Activated naive CD8-positive, alpha-beta T cell treated with anti-CD3 and anti-CD28 coated beads, Interleukin-2, amount 10 ng/mL, durations not matched to agents 7 days and 5 days (primary cell): ENCODE results near the gene FBH1. TPM values are rescaled to one million over a fixed set of nuclear protein-coding genes. Genes with fewer than 3 reads are reported as not detected.

Source experiments
- ATAC-seq: fragments of 150-1000 bp; cut with Tn5 transposase; one replicate; pipeline ENCODE4 v1.10.0; 2021; ENCODE audit warnings: low read depth, moderate library complexity
- POLR2A ChIA-PET: fragments of 350-600 bp; sonication (Branson Sonifier 250); formaldehyde crosslinking; loops from one replicate; lab custom pipeline; 2021; ENCODE audit warnings: antibody characterized with exemption; lab: Charles Lee
- DNase-seq: peaks from one replicate; pipeline ENCODE4 v3.0.0; 2021
- H3K27ac Mint-ChIP-seq: one replicate; pipeline ENCODE4 v1.8.0; 2022; ENCODE audit warnings: mild to moderate bottlenecking, mixed read lengths
- H3K27me3 Mint-ChIP-seq: one replicate; pipeline ENCODE4 v1.8.0; 2022; ENCODE audit warnings: mild to moderate bottlenecking, moderate library complexity, mixed read lengths
- H3K36me3 Mint-ChIP-seq: one replicate; pipeline ENCODE4 v1.8.0; 2021; ENCODE audit warnings: mild to moderate bottlenecking, mixed read lengths
- H3K4me1 Mint-ChIP-seq: one replicate; pipeline ENCODE4 v1.8.0; 2021; ENCODE audit warnings: mixed read lengths
- H3K4me3 Mint-ChIP-seq: one replicate; pipeline ENCODE4 v1.8.0; 2022; ENCODE audit warnings: mild to moderate bottlenecking, moderate library complexity, mixed read lengths
- H3K9me3 Mint-ChIP-seq: one replicate; pipeline ENCODE4 v1.8.0; 2021; ENCODE audit warnings: mixed read lengths
- total RNA-seq, 2 experiments: library from RNA; stranded (reverse); gene quantifications; one replicate each; pipeline ENCODE4 v1.2.3, GENCODE V29; 2021

The FBH1 gene
- total RNA-seq, 2 experiments from 2014 or later, result 71.6 to 72.9 TPM

DNA sequence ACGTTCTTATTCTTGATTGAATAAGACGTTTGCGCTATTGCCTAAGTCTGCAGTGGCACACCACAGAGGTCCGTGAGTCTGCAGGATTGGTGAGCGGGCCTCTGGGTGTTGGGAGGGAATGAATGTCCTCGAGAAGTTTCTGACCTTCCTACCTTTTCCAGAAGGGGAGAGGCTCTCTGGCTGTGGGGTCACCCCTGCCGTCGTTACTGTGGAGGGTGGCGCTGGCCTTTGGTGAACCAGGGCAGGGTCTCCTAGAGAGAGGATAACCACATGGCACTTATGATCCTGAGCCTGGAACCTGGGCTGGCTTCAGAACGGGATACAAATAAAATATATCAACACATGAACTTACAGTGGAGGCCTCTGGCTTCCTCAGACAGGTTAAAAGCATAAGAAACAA lies 73.5 kb downstream of the FBH1 start:
- Mint-ChIP-seq H3K36me3 (peaks cover 25% of the 10 kb centered on the region), H3K27me3 (no peaks in the 10 kb centered on the region), H3K4me1 (peaks cover 3% of the 10 kb centered on the region), H3K9me3 (no peaks in the 10 kb centered on the region), H3K4me3 (no peak overlapping the region), H3K27ac (no peak overlapping the region)
- POLR2A ChIA-PET, result no interaction called here
- DNase-seq, result no peak
- ATAC-seq, result no peak

DNA sequence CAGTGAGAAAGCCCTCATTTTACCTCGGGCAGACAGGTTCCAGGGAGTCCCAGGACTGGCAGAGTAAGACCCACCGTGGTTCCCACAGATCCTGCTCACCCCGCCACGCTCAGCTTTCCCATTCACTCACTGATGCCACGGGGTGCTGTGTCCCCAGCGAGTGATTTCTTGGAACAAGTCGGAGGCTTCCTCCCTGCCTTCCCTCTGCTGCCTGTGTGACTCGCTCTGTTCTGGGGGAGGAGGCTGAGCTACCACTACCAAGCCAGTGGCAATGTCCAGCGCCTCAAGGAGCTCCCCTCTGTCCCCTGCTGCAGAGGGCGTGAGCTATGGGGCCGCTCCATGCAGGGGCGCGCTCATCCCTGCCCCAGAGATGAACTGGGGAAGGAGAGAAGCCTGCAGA lies 74.7 kb downstream of the FBH1 start:
- Mint-ChIP-seq H3K4me3 (no peak overlapping the region), H3K27ac (no peak overlapping the region), H3K4me1 (peaks cover 5% of the 10 kb centered on the region), H3K36me3 (peaks cover 25% of the 10 kb centered on the region), H3K9me3 (no peaks in the 10 kb centered on the region), H3K27me3 (no peaks in the 10 kb centered on the region)
- DNase-seq (no peak), ATAC-seq (no peak)
- POLR2A ChIA-PET, result no interaction called here

DNA sequence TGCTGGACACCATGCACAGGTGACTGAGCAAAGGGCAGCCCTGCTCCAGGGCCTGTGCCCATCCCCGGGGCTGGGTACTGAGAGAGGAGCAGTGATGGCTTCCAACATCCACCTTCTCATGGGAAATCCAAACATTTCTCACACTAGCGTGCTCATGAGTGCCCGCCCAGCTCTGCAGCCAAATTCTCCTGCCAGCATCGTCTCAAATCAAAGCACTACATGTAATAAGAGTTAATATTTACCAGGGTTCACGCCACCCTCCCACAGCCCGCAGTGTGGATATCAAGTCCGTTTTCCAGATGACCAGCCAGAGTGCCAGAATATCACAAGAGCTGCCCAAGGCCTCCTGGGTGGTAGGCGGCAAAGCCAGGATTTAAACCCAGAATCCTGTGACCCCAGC lies 75.2 kb downstream of the FBH1 start:
- Mint-ChIP-seq H3K36me3 (peaks cover 27% of the 10 kb centered on the region), H3K27me3 (no peaks in the 10 kb centered on the region), H3K9me3 (no peaks in the 10 kb centered on the region), H3K27ac (no peak overlapping the region), H3K4me1 (peaks cover 8% of the 10 kb centered on the region), H3K4me3 (no peak overlapping the region)
- ATAC-seq (no peak), DNase-seq (no peak)
- POLR2A ChIA-PET, result no interaction called here

DNA sequence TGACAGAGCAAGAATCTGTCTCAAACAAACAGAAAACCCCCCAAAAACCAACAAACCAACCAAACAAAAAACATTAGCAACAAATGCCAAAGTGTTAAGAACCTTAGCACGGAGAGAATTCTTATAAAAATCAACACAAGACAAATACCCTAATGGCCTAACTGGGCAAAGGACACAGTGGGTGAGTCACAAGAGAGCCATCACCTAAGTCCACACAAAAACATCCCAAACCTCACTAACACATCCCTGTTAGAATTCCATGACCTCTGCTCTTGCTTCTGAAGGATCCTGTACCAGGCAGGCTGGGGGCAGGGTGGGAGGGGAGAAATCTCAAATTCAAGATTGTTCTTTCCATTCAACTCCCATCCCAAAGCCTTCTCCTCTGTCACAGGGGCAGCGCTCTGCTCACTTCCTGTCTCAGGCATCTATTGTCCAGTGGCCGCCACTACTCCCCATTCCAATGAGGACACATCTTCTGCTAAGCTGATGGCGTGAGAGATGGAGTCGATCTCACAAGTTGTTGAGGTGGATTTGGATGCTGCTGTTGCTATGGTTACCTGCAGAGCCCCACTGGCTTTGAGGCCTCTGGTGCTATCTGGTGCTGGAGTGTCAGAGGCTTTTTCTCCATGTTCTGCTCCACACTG lies 78.1 kb downstream of the FBH1 start:
- POLR2A ChIA-PET, result no interaction called here

DNA sequence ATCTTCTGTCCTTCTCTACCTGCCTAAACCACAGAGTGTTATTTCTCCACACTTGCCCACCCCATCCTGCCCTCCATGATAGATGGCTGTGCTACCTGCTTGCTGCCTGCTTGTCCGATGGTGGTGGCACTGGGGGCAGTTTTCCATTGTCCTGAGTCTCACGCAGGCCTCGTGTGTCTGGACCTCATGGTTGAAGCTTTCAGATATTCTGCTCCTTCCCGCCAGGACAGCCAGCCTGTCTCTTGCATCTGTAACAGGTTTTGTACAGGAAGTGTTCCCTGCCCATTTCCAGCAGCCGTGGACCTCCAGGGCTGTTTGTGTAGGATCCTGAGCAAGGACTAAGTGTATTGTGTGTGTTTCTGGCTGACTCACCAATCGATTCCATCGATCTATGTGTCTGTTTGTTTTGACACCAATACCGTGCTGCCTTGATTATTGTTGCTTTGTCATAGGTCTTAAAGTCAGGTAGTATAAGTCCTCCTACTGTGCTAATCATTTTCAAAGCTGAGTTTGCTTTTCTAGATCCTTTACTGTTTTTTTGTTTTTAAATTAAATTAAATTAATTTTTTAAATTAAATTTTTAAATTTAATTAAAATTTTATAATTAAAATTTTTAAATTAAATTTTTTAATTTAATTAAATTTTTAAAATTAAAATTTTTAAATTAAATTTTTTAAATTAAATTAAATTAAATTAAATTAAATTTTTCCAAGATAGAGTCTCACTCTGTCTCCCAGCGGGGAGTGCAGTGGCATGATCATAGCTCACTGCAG lies 78.8 kb downstream of the FBH1 start:
- no peaks in the 10 kb centered on the region for H3K9me3 Mint-ChIP-seq
- POLR2A ChIA-PET, result no interaction called here

More for the DNA sequence above, 78.1 kb downstream of the FBH1 start:
- Mint-ChIP-seq H3K27me3 (no peaks in the 10 kb centered on the region), H3K4me1 (peaks cover 23% of the 10 kb centered on the region), H3K36me3 (peaks cover 22% of the 10 kb centered on the region), H3K27ac (no peak overlapping the region), H3K4me3 (no peak overlapping the region), H3K9me3 (no peaks in the 10 kb centered on the region)
- ATAC-seq (no peak), DNase-seq (no peak)

DNA sequence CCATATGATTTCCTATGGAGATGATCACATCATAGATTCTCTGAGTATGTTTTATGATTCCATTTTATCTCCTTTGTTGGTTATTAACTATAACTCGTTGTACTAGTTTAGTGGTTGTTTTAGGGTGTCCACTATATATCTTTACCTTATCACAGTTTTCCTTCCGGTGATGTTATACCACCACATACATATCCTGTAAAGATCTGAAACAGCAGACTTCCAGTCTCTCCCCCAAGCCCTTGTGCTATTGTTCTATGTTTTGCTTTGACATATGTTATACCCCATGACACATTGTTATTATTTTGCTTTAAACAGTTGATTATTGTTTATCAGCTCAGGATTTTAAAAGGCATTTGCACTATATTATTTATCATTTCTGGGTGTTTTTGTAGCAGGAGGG lies 80.0 kb downstream of the FBH1 start:
- ATAC-seq, result no peak
- no peak overlapping the region for H3K4me3 Mint-ChIP-seq
- H3K27ac Mint-ChIP-seq, result no peak overlapping the region
- DNase-seq, result no peak
- peaks cover 31% of the 10 kb centered on the region for H3K4me1 Mint-ChIP-seq
- H3K9me3 Mint-ChIP-seq, result no peaks in the 10 kb centered on the region
- POLR2A ChIA-PET, result no interaction called here
- H3K36me3 Mint-ChIP-seq, result peaks cover 21% of the 10 kb centered on the region
- H3K27me3 Mint-ChIP-seq, result no peaks in the 10 kb centered on the region

More for the DNA sequence above, 78.8 kb downstream of the FBH1 start:
- Mint-ChIP-seq H3K27me3 (no peaks in the 10 kb centered on the region), H3K36me3 (peaks cover 19% of the 10 kb centered on the region), H3K4me3 (no peak overlapping the region), H3K27ac (no peak overlapping the region), H3K4me1 (peaks cover 25% of the 10 kb centered on the region)
- ATAC-seq, result no peak
- DNase-seq, result no peak

DNA sequence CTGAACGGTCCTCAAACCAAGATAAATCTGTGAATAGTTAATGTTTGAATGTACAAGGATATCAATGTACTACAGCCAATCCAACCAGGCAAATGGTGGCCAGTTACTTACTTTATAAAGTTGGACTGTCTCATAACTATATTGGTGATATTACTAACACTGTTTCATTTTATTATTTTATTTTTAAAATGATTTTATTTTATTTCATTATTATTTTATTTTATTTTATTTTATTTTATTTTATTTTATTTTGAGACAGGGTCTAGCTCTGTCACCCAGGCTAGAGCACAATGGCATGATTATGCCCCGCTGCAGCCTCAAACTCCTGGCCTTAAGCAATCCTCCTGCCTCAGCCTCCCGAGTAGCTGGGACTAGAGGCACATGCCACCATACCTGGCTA lies 80.5 kb downstream of the FBH1 start:
- H3K4me1 Mint-ChIP-seq, result peaks cover 35% of the 10 kb centered on the region
- no peak for ATAC-seq
- no peaks in the 10 kb centered on the region for H3K27me3 Mint-ChIP-seq

DNA sequence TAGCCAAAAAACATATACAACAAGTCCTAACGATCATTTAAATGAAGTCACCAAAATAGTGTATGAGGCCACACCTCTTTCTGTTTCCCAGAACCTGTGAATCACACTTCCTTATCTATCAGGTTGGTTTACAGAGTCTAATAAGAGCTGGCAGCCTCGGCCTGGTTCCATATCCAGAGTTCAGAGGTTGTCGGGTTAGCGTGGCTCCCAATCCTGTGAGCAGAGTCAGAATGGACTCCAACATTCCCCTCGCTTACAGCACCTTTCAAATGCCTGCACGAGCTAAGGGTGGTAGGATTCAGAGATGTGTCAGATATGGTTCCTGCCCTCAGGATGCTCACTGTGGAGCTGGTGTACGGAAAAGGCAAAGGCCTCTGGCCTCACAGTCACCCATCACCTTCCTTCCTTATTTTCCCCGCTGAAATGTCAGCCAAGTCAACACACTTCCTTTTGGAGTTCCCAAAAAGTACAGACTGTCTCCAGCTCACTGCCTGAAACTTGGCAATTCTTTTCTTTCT lies 81.3 kb downstream of the FBH1 start:
- no peaks in the 10 kb centered on the region for H3K9me3 Mint-ChIP-seq
- ATAC-seq (no peak), DNase-seq (no peak)
- H3K4me3 Mint-ChIP-seq, result peak overlapping the region; percentile 38
- peaks cover 39% of the 10 kb centered on the region for H3K4me1 Mint-ChIP-seq
- H3K36me3 Mint-ChIP-seq, result peaks cover 23% of the 10 kb centered on the region
- POLR2A ChIA-PET, result no interaction called here
- H3K27me3 Mint-ChIP-seq, result no peaks in the 10 kb centered on the region
- peak overlapping the region; percentile 73 for H3K27ac Mint-ChIP-seq

More for the DNA sequence above, 80.5 kb downstream of the FBH1 start:
- DNase-seq, result no peak
- Mint-ChIP-seq H3K36me3 (peaks cover 21% of the 10 kb centered on the region), H3K4me3 (no peak overlapping the region), H3K27ac (no peak overlapping the region), H3K9me3 (no peaks in the 10 kb centered on the region)
- POLR2A ChIA-PET, result no interaction called here

DNA sequence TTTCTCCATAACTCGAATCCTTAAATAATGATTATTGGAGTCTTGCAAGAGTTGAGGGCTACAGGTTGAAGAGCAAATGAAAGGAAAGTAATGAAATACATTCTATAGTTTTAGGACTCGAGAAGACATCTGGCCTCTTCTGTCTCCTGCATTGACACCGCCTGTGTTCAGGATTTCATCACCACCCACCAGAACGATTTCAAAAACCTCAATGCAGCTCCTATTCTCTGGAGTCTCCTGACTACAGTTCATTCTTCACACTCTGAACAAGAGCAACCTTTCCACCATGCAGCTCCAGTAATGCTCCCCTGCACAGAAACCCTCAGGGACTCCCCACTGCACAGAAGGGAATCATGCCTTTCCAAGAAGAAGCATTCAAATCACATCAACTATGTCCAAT lies 81.8 kb downstream of the FBH1 start:
- POLR2A ChIA-PET, result no interaction called here
- DNase-seq, result no peak
- peaks cover 39% of the 10 kb centered on the region for H3K4me1 Mint-ChIP-seq
- H3K4me3 Mint-ChIP-seq, result peak overlapping the region; percentile 38
- H3K27me3 Mint-ChIP-seq, result no peaks in the 10 kb centered on the region
- peak overlapping the region; percentile 73 for H3K27ac Mint-ChIP-seq
- ATAC-seq, result no peak
- H3K9me3 Mint-ChIP-seq, result no peaks in the 10 kb centered on the region
- peaks cover 23% of the 10 kb centered on the region for H3K36me3 Mint-ChIP-seq

DNA sequence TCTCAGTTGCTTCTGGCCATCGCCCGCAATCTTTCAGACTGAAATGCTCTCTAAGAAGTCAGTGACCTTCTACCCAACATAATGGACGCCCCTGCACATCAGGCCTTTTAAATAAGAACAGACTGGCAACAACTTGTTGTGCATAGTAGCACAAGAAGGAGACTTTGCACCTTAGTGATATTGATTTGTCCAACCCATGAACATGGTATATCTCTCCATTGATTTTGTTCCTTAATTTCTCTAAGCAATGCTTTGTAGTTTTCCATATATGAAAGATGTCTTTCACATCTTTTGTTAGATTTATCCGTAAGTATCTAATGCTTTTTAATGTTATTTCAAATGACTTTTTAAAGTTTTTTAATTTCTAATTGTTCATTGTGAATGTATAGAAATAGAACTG lies 83.0 kb downstream of the FBH1 start:
- POLR2A ChIA-PET, result no interaction called here
- peaks cover 17% of the 10 kb centered on the region for H3K36me3 Mint-ChIP-seq

DNA sequence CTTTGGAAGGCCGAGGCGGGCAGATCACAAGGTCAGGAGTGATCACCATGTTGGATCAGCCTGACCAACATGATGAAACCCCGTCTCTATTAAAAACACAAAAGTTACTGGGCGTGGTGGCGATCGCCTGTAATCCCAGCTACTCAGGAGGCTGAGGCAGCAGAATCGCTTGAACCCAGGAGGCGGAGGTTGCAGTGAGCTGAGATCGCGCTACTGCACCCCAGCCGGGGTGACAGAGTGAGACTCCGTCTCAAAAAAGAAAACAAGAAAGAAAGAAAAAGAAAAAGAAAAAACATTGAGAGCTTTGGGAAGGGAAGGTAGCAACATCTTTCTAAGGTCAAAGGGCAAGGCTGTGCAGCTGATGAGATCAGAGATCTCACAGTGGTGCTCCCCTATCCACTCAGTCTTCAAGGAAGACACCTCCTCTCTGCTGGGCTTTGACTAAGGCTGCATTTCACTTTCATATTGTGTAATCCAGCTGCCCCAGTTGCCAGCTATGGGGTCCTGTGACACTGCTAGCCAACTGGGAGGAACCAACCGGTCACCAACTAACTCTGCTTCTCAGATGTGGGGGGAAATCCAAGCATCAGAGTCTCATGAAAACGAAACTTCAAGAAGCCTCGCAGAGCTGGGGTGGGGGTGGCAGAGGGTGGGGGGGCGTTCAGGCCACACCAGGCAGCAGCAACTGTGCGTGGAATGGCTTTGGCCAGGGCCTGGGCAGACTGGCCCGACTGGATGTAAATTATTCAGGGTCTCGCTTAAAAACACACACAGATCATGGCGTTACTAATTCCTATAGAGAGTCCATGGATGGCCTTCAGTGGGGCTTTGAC lies 85.8 kb downstream of the FBH1 start:
- peaks cover 12% of the 10 kb centered on the region for H3K36me3 Mint-ChIP-seq
- H3K27me3 Mint-ChIP-seq, result peaks cover 8% of the 10 kb centered on the region
- peak overlapping the region; percentile 99 for H3K27ac Mint-ChIP-seq
- peak overlapping the region; percentile 99 for H3K4me3 Mint-ChIP-seq
- DNase-seq (peak; percentile 55), ATAC-seq (peak; percentile 66)
- no peaks in the 10 kb centered on the region for H3K9me3 Mint-ChIP-seq
- POLR2A ChIA-PET, result interaction anchor here (0.7 to 1.9 kb wide), 15 partner anchors 37 to 747 kb away, joined by 3 to 9 read pairs (median 5); partner anchors contain the start of genes ANKRD16, FBH1 and GDI2
- peaks cover 34% of the 10 kb centered on the region for H3K4me1 Mint-ChIP-seq

More for the DNA sequence above, 83.0 kb downstream of the FBH1 start:
- H3K9me3 Mint-ChIP-seq, result no peaks in the 10 kb centered on the region
- ATAC-seq, result no peak
- no peak overlapping the region for H3K4me3 Mint-ChIP-seq
- peaks cover 39% of the 10 kb centered on the region for H3K4me1 Mint-ChIP-seq
- no peaks in the 10 kb centered on the region for H3K27me3 Mint-ChIP-seq
- no peak overlapping the region for H3K27ac Mint-ChIP-seq
- DNase-seq, result no peak

DNA sequence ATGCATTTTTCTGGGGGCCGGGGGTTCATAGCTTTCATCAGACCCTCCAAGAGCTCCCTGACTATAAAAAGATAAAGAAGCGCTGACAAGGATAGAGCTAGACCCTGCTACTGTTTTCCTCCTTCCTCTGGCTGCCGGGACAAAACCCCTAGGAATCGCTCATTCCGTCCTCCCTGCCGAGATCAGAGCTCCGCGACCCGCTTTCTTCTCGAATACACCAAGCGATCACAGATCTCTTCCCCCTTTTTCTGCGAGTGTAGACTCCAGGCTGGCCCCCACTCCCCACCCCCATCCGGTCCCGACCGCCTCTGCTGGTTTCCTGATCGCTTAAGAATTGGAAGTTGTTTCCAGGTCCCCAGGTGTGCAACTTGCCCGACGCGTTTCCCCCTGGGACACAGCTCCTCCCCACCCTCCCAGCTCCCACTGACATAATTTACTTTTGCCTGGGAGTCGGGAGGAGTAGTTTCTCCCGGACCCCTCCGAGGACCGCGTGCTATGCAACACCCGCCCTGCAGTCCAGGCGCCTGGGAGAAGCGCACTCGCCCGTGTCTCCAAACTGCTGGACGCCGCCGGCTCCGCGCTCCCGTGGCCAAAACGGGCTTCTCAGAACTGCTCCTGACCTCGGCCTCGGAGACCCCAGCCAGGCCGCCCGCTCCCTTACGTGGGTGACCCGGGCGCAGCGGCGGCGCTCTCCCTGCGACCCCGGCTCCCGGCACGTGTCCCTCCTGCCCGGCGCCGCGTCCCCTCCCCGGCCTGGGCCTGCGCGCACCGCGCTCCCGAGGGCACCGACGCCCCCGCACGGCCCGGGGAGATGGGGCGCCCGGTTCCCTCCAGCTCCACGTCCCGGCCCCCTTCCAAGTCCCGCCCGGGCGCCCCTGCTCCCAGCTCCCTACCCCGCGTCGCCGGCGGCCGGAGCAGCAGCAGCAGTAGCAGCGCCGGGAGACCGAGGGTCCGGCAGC lies 86.7 kb downstream of the FBH1 start:
- Mint-ChIP-seq H3K36me3 (peaks cover 9% of the 10 kb centered on the region), H3K4me1 (peaks cover 24% of the 10 kb centered on the region), H3K27ac (peak overlapping the region; percentile 99), H3K27me3 (peaks cover 8% of the 10 kb centered on the region), H3K4me3 (peak overlapping the region; percentile 99), H3K9me3 (no peaks in the 10 kb centered on the region)
- POLR2A ChIA-PET, result interaction anchor here (0.5 to 1.9 kb wide), 20 partner anchors 10 to 225 kb away, joined by 3 to 9 read pairs (median 5); partner anchors contain the start of genes ANKRD16, FBH1, GDI2 and IL2RA
- ATAC-seq (peak; percentile 15), DNase-seq (peak; percentile 67)
